WTC11 (cell line): ENCODE data around the gene HORMAD1. TPM values are rescaled to one million over a fixed set of nuclear protein-coding genes. Genes with fewer than 3 reads are reported as not detected.

Experiments used
- ATAC-seq: fragments of 200-7000 bp; cut with Tn5 transposase; 2 replicates; pipeline ENCODE4 v1.10.0; 2021; ENCODE audit warnings: mild to moderate bottlenecking, moderate library complexity
- CTCF ChIA-PET: fragments of 300-600 bp; sonication (Branson Sonifier 250); formaldehyde crosslinking; loops from one replicate; lab custom pipeline; 2021; ENCODE audit warnings: antibody characterized with exemption; lab: Charles Lee
- POLR2A ChIA-PET: fragments of 350-600 bp; sonication (Branson Sonifier 250); formaldehyde crosslinking; loops from one replicate; lab custom pipeline; 2021; ENCODE audit warnings: antibody characterized with exemption; lab: Charles Lee
- DNase-seq: peaks from one replicate; pipeline ENCODE4 v3.0.0; 2021; ENCODE audit warnings: low spot score
- H3K27ac Mint-ChIP-seq: 2 replicates; pipeline ENCODE4 v1.8.0; 2021; ENCODE audit warnings: mixed read lengths
- H3K27me3 Mint-ChIP-seq: 2 replicates; pipeline ENCODE4 v1.8.0; 2021; ENCODE audit warnings: low read depth, mild to moderate bottlenecking, moderate library complexity, mixed read lengths
- H3K36me3 Mint-ChIP-seq: 2 replicates; pipeline ENCODE4 v1.8.0; 2021; ENCODE audit warnings: mixed read lengths
- H3K4me1 Mint-ChIP-seq: 2 replicates; pipeline ENCODE4 v1.8.0; 2022; ENCODE audit warnings: mixed read lengths
- H3K4me3 Mint-ChIP-seq: 2 replicates; pipeline ENCODE4 v1.8.0; 2021; ENCODE audit warnings: mild to moderate bottlenecking, moderate library complexity, mixed read lengths
- H3K9me3 Mint-ChIP-seq: 2 replicates; pipeline ENCODE4 v1.8.0; 2021; ENCODE audit warnings: mixed read lengths
- AFF4 ChIP-seq: sonication (generic); formaldehyde crosslinking; IDR thresholded peaks from 2 replicates; pipeline ENCODE4 v1.8.1; 2023; ENCODE audit warnings: mild to moderate bottlenecking, missing genetic modification reagents, borderline replicate concordance
- E2F1 ChIP-seq: sonication (generic); formaldehyde crosslinking; IDR thresholded peaks from 2 replicates; pipeline ENCODE4 v1.8.0; 2022; ENCODE audit warnings: mild to moderate bottlenecking, missing genetic modification reagents
- FOXK1 ChIP-seq: sonication (generic); formaldehyde crosslinking; IDR thresholded peaks from 2 replicates; pipeline ENCODE4 v1.8.0; 2022; ENCODE audit warnings: mild to moderate bottlenecking, moderate library complexity, missing genetic modification reagents
- GTF2I ChIP-seq: fragments of 250-450 bp; sonication (Bioruptor Pico); conservative IDR thresholded peaks from 2 replicates; pipeline ENCODE4 v1.4.0; 2021; ENCODE audit warnings: mild to moderate bottlenecking
- IRF2 ChIP-seq: sonication (generic); formaldehyde crosslinking; IDR thresholded peaks from 2 replicates; pipeline ENCODE4 v1.8.0; 2022; ENCODE audit warnings: low read depth, missing genetic modification reagents, borderline replicate concordance
- MYBL2 ChIP-seq: sonication (generic); formaldehyde crosslinking; IDR thresholded peaks from 2 replicates; pipeline ENCODE4 v1.8.1; 2023; ENCODE audit warnings: mild to moderate bottlenecking, moderate library complexity, missing genetic modification reagents
- PRRX2 ChIP-seq: fragments of 250-450 bp; sonication (Bioruptor Pico); IDR thresholded peaks from 2 replicates; pipeline ENCODE4 v1.8.0; 2021; ENCODE audit warnings: mild to moderate bottlenecking
- ZBTB43 ChIP-seq: sonication (generic); formaldehyde crosslinking; IDR thresholded peaks from 2 replicates; pipeline ENCODE4 v1.8.1; 2023; ENCODE audit warnings: mild to moderate bottlenecking, missing genetic modification reagents
- ZNF121 ChIP-seq: sonication (generic); formaldehyde crosslinking; IDR thresholded peaks from 2 replicates; pipeline ENCODE4 v1.8.0; 2023; ENCODE audit warnings: missing genetic modification reagents
- ZNF281 ChIP-seq: sonication (generic); formaldehyde crosslinking; IDR thresholded peaks from 2 replicates; pipeline ENCODE4 v1.8.0; 2023; ENCODE audit warnings: mild to moderate bottlenecking, missing genetic modification reagents
- ZNF416 ChIP-seq: fragments of 250-450 bp; sonication (Bioruptor Pico); IDR thresholded peaks from 2 replicates; pipeline ENCODE4 v1.9.0; 2021; ENCODE audit warnings: mild to moderate bottlenecking, inconsistent platforms
- ZSCAN18 ChIP-seq: fragments of 250-450 bp; sonication (Bioruptor Pico); IDR thresholded peaks from 2 replicates; pipeline ENCODE4 v2.1.2; 2022; ENCODE audit warnings: mild to moderate bottlenecking, moderate library complexity
- total RNA-seq: library from RNA; stranded (reverse); gene quantifications from 3 replicates; pipeline ENCODE4 v1.2.3, GENCODE V29; 2021
- TF ChIP-seq, protein P1 (sequence below): sonication (generic); formaldehyde crosslinking; IDR thresholded peaks from 2 replicates; pipeline ENCODE4 v1.8.1; 2022; ENCODE audit warnings: mild to moderate bottlenecking, moderate library complexity, missing genetic modification reagents
- TF ChIP-seq, protein P2 (sequence below): sonication (generic); formaldehyde crosslinking; IDR thresholded peaks from 2 replicates; pipeline ENCODE4 v1.8.1; 2022; ENCODE audit warnings: low read depth, mild to moderate bottlenecking, moderate library complexity, missing genetic modification reagents, borderline replicate concordance
- TF ChIP-seq, protein P3 (sequence below): sonication (generic); formaldehyde crosslinking; IDR thresholded peaks from 2 replicates; pipeline ENCODE4 v1.8.1; 2023; ENCODE audit warnings: mild to moderate bottlenecking, missing genetic modification reagents
- TF ChIP-seq, protein P4 (sequence below): sonication (generic); formaldehyde crosslinking; IDR thresholded peaks from 2 replicates; pipeline ENCODE4 v1.8.1; 2023; ENCODE audit warnings: mild to moderate bottlenecking, moderate library complexity, missing genetic modification reagents

The HORMAD1 gene
- total RNA-seq, 1 experiment from 2014 or later: not detected

DNA sequence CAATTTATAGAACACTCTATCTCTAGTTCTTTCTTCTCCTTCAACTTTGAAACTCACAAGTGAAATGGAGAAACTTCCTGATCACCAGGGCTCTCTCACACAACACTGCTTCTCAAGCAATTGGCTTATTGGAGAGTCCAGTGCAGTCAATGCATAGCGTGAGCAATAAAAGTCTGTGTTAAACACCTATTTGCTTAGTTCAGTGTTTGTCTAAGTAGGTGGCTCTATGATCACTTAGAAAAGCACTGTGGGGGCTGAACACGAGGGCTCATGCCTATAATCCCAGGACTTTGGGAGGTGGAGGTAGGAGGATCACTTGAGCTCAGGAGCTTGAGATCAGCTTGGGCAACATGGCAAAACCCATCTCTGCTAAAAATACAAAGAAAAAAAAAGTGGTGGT, 32.7 kb upstream of the HORMAD1 start:
- no peak overlapping the region for H3K27ac Mint-ChIP-seq
- TF ChIP-seq, protein P1, sequence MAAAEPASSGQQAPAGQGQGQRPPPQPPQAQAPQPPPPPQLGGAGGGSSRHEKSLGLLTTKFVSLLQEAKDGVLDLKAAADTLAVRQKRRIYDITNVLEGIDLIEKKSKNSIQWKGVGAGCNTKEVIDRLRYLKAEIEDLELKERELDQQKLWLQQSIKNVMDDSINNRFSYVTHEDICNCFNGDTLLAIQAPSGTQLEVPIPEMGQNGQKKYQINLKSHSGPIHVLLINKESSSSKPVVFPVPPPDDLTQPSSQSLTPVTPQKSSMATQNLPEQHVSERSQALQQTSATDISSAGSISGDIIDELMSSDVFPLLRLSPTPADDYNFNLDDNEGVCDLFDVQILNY (CRISPR knock-in tag): no peak
- TF ChIP-seq, protein P2, sequence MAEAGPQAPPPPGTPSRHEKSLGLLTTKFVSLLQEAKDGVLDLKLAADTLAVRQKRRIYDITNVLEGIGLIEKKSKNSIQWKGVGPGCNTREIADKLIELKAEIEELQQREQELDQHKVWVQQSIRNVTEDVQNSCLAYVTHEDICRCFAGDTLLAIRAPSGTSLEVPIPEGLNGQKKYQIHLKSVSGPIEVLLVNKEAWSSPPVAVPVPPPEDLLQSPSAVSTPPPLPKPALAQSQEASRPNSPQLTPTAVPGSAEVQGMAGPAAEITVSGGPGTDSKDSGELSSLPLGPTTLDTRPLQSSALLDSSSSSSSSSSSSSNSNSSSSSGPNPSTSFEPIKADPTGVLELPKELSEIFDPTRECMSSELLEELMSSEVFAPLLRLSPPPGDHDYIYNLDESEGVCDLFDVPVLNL: no peak
- no peak for TF ChIP-seq ZNF416 (CRISPR knock-in tag)
- TF ChIP-seq FOXK1 (CRISPR knock-in tag): no peak
- no peak for TF ChIP-seq ZSCAN18 (CRISPR knock-in tag)
- TF ChIP-seq AFF4 (CRISPR knock-in tag): no peak
- no peak for TF ChIP-seq IRF2 (CRISPR knock-in tag)
- TF ChIP-seq GTF2I: no peak
- no peak for TF ChIP-seq MYBL2 (CRISPR knock-in tag)
- TF ChIP-seq ZNF121: no peak
- TF ChIP-seq PRRX2 (CRISPR knock-in tag): no peak
- TF ChIP-seq E2F1 (CRISPR knock-in tag): no peak
- TF ChIP-seq, protein P3, sequence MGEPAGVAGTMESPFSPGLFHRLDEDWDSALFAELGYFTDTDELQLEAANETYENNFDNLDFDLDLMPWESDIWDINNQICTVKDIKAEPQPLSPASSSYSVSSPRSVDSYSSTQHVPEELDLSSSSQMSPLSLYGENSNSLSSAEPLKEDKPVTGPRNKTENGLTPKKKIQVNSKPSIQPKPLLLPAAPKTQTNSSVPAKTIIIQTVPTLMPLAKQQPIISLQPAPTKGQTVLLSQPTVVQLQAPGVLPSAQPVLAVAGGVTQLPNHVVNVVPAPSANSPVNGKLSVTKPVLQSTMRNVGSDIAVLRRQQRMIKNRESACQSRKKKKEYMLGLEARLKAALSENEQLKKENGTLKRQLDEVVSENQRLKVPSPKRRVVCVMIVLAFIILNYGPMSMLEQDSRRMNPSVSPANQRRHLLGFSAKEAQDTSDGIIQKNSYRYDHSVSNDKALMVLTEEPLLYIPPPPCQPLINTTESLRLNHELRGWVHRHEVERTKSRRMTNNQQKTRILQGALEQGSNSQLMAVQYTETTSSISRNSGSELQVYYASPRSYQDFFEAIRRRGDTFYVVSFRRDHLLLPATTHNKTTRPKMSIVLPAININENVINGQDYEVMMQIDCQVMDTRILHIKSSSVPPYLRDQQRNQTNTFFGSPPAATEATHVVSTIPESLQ (CRISPR knock-in tag): no peak
- TF ChIP-seq ZNF281 (CRISPR knock-in tag): no peak
- no peak for TF ChIP-seq ZBTB43 (CRISPR knock-in tag)
- TF ChIP-seq, protein P4, sequence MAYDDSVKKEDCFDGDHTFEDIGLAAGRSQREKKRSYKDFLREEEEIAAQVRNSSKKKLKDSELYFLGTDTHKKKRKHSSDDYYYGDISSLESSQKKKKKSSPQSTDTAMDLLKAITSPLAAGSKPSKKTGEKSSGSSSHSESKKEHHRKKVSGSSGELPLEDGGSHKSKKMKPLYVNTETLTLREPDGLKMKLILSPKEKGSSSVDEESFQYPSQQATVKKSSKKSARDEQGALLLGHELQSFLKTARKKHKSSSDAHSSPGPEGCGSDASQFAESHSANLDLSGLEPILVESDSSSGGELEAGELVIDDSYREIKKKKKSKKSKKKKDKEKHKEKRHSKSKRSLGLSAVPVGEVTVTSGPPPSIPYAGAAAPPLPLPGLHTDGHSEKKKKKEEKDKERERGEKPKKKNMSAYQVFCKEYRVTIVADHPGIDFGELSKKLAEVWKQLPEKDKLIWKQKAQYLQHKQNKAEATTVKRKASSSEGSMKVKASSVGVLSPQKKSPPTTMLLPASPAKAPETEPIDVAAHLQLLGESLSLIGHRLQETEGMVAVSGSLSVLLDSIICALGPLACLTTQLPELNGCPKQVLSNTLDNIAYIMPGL (CRISPR knock-in tag): no peak

More for the DNA sequence above, 32.7 kb upstream of the HORMAD1 start:
- ChIA-PET CTCF (interaction anchor here (1.5 kb wide), 1 partner anchor 60 kb away, joined by 6 read pairs; no protein-coding TSS in a partner anchor), POLR2A (interaction anchor here (0.6 kb wide), 1 partner anchor 163 kb away, joined by 4 read pairs; no protein-coding TSS in a partner anchor)
- H3K9me3 Mint-ChIP-seq: no peaks in the 10 kb centered on the region
- no peaks in the 10 kb centered on the region; the same call in 1 of the 2 replicates for H3K27me3 Mint-ChIP-seq
- 0 out of 2 replicates have a peak, but pooled peaks cover 2% of the 10 kb centered on the region for H3K4me1 Mint-ChIP-seq
- ATAC-seq (no peak), DNase-seq (no peak)
- H3K36me3 Mint-ChIP-seq: no peaks in the 10 kb centered on the region
- no peak overlapping the region for H3K4me3 Mint-ChIP-seq
